Sigmoid colon (tissue), 7 donors: ENCODE results near the gene TM6SF1. TPM values are rescaled to one million over a fixed set of nuclear protein-coding genes. Genes with fewer than 3 reads are reported as not detected.
"Not testable (repeated sequence)": the region's sequence is repeated elsewhere in the genome, so short reads cannot be mapped to it uniquely, and the experiment has no call there.

ENCODE experiments used
- DNase-seq: peaks from one replicate; pipeline ENCODE4 v3.0.0-alpha.2; 2019
- H3K27ac ChIP-seq, 4 donors: fragments of 200-600 bp; sonication (generic); one replicate each; pipeline ENCODE4 v1.5.1; 2016 to 2019; ENCODE audit warnings: mild to moderate bottlenecking in 1 of 4
- H3K27me3 ChIP-seq, 3 donors: fragments of 200-600 bp; sonication (generic); one replicate each; pipeline ENCODE4 v1.5.1; 2019; ENCODE audit warnings: mild to moderate bottlenecking in 1 of 3
- H3K36me3 ChIP-seq, 4 donors: fragments of 200-600 bp; sonication (generic); one replicate each; pipeline ENCODE4 v1.5.1; 2016 to 2019
- H3K4me1 ChIP-seq, 4 donors: fragments of 200-600 bp; sonication (generic); one replicate each; pipeline ENCODE4 v1.5.1; 2017 to 2019
- H3K4me3 ChIP-seq, 4 donors: fragments of 200-600 bp; sonication (generic); one replicate each; pipeline ENCODE4 v1.5.1; 2017 to 2019; ENCODE audit warnings: mild to moderate bottlenecking in 2 of 4, moderate library complexity in 1 of 4
- H3K9me3 ChIP-seq, 4 donors: fragments of 200-600 bp in 3 of 4; sonication (generic) in 3 of 4; one replicate each; pipeline versions ENCODE4 v1.5.1 to v1.6.1; 2013 to 2019
- CTCF ChIP-seq, 4 experiments: fragments of 450-650 bp in 3 of 4; fragments of 200-600 bp in 1 of 4; IDR thresholded peaks; one replicate each; pipeline ENCODE4 v1.5.1; 2016 to 2019; ENCODE audit warnings: antibody characterized with exemption in 4 of 4, mild to moderate bottlenecking in 3 of 4, moderate library complexity in 2 of 4
- EP300 ChIP-seq, 4 donors: sonication (generic); formaldehyde crosslinking; IDR thresholded peaks; one replicate each; pipeline ENCODE4 v1.6.1; 2017; ENCODE audit warnings: antibody characterized with exemption in 4 of 4
- POLR2A ChIP-seq, 2 donors: fragments of 450-650 bp; IDR thresholded peaks; one replicate each; pipeline ENCODE4 v1.6.1; 2016; ENCODE audit warnings: antibody characterized with exemption in 2 of 2, mild to moderate bottlenecking in 2 of 2, moderate library complexity in 2 of 2
- POLR2AphosphoS5 ChIP-seq, 4 donors: sonication (generic); formaldehyde crosslinking; IDR thresholded peaks; one replicate each; pipeline ENCODE4 v1.6.1; 2017; ENCODE audit warnings: antibody characterized with exemption in 4 of 4
- WGBS, 2 donors: extraction: QIAGEN DNeasy Blood & Tissue Kit; methylation state at CpG; one replicate each; pipeline ENCODE4 v1.1.7; 2013; 5-methylcytosine and 5-hydroxymethylcytosine counted together
- intact Hi-C: fragments of 100-400 bp; cut with DNase I; formaldehyde crosslinking; loops from one replicate; pipeline ENCODE4 v1.15.1; 2023
- polyA plus RNA-seq, 3 donors: library from polyadenylated mRNA; stranded (reverse); fragments of 200-250 nt; gene quantifications; one replicate each; pipeline ENCODE4 v1.2.3, GENCODE V29; 2013
- total RNA-seq, 4 donors: library from RNA; depleted of rRNA; stranded (reverse); fragments of >200 nt; gene quantifications; one replicate each; pipeline ENCODE4 v1.1.0, GENCODE V29; 2016
- donor health status: healthy with polysubstance abuse.
- donor health status: Bipolar disorder and iron deficiency.
- donor health status: healthy.

The TM6SF1 gene
- total and polyA plus RNA-seq, 7 donors: 1.2 to 7.5 (median 2.8) TPM

DNA sequence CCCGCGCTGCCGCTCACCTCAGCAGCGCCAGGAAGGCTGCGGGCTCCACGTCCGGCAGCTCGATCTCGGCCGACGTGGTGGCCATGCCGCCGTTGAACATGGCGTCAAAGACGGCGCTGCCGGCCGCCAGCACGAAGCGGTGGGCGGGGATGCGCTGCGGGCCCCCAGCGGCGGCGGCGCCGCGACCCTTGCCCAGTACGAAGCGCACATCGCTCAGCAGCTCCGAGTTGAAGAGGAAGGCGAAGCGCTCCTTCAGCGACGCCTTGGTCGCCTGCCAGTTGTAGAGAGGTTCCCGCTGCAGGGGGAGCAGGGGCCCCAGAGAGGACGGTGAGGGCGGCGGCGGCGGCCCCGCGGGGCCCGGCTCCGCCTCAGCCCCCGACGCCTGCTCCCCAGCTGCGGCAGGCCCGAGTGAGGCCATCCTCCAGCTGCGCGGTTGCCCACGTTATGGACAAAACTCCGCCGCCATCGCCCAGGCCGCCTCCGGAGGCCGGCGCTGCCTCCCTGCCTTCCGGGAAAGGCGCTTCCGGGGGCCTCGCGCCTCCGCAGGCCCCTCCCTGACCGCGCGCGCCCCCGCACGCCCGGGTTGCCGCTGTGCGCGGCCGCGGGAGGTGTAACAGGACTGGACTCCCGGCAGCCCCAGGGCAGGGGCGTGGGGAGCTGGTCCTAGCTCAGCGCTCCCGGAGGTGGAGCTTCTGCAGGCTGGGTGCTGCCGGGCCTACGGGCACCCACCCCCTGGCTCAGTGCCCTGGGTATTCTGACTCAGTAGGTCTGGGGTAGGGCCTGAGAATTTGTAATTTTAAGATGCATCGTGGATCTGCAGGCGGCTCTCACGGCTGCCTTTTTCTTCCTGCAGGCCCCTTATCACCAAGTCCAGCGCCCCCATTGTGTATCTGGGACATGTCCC is 40.5 kb upstream of the TM6SF1 start, which contains the start of gene BTBD1:
TSS of gene BTBD1 (minus strand) at position 519 of the 904 bp plus-strand sequence. CDS start at position 418, 101 bp downstream.
- TF ChIP-seq POLR2AphosphoS5 (IDR thresholded peaks at IDR 0.05) (peak; percentile 87 to 96 (median 91)), CTCF (IDR thresholded peaks at IDR 0.05) (no peak), POLR2A (IDR thresholded peaks at IDR 0.05) (peak; percentile 27 to 72), EP300 (IDR thresholded peaks at IDR 0.05) (no peak)
- no peaks in the 10 kb centered on the region for H3K27me3 ChIP-seq
- 1% methylated on average over 90 of the region's 90 CpGs for WGBS, 2 donors
- H3K27ac ChIP-seq: peak within 1 kb of the TSS; percentile 91 to 99 (median 96)
- peak; percentile 96 for DNase-seq
- no peaks in the 10 kb centered on the region for H3K36me3 ChIP-seq
- H3K4me3 ChIP-seq: peak within 1 kb of the TSS; percentile 65 to 96 (median 80)
- no peaks in the 10 kb centered on the region for H3K9me3 ChIP-seq
- intact Hi-C loops: loop anchor here (1.0 to 2.0 kb wide), 2 partner anchors 56 to 140 kb away; partner anchors contain the start of genes C15orf40 and HDGFL3
- peaks cover 0 to 45% (median 44%) of the 10 kb centered on the region in 4 donors for H3K4me1 ChIP-seq

- no peaks in the 10 kb centered on the region for H3K9me3 ChIP-seq
- no peaks in the 10 kb centered on the region for H3K36me3 ChIP-seq
- H3K4me1 ChIP-seq: peaks cover 0 to 39% (median 37%) of the 10 kb centered on the region in 4 donors
- peak overlapping the region; percentile 3 to 96 (median 77) for H3K4me3 ChIP-seq
- no peak for DNase-seq
- no peak for TF ChIP-seq POLR2A (IDR thresholded peaks at IDR 0.05)
- TF ChIP-seq EP300 (IDR thresholded peaks at IDR 0.05): no peak
- TF ChIP-seq CTCF (IDR thresholded peaks at IDR 0.05): no peak
- TF ChIP-seq POLR2AphosphoS5 (IDR thresholded peaks at IDR 0.05): no peak
- peak overlapping the region; percentile 91 to 99 (median 96) for H3K27ac ChIP-seq
- intact Hi-C loops: loop anchor here (1.0 to 2.0 kb wide), 2 partner anchors 56 to 139 kb away; partner anchors contain the start of genes C15orf40 and HDGFL3
- 71 to 75% methylated on average over 12 of the region's 12 CpGs for WGBS, 2 donors
- no peaks in the 10 kb centered on the region for H3K27me3 ChIP-seq
Observed at GRCh38 chr15:83067638-83067962, 39.8 kb upstream of the TM6SF1 start.

GRCh38 chr15:83068054-83068453 is 39.4 kb upstream of the TM6SF1 start:
- Histone ChIP-seq H3K27ac (peak overlapping the region; percentile 91 to 99 (median 96)), H3K36me3 (no peaks in the 10 kb centered on the region), H3K27me3 (no peaks in the 10 kb centered on the region), H3K4me3 (no peak overlapping the region), H3K9me3 (peaks cover 0 to 2% (median 0%) of the 10 kb centered on the region in 4 donors), H3K4me1 (peaks cover 0 to 35% (median 33%) of the 10 kb centered on the region in 4 donors)
- 81 to 89% methylated on average over 6 of the region's 6 CpGs for WGBS, 2 donors
- intact Hi-C loops: no loop called here
- no peak for DNase-seq
- TF ChIP-seq POLR2AphosphoS5 (IDR thresholded peaks at IDR 0.05): no peak
- TF ChIP-seq EP300 (IDR thresholded peaks at IDR 0.05): no peak
- no peak for TF ChIP-seq CTCF (IDR thresholded peaks at IDR 0.05)
- no peak for TF ChIP-seq POLR2A (IDR thresholded peaks at IDR 0.05)

GRCh38 chr15:83069211-83069642 is 38.2 kb upstream of the TM6SF1 start:
- intact Hi-C loops, H3K27ac ChIP-seq, H3K9me3 ChIP-seq, DNase-seq, H3K4me3 ChIP-seq, H3K36me3 ChIP-seq, H3K27me3 ChIP-seq: not testable (repeated sequence)
- 41 to 56% methylated on average over 6 of the region's 6 CpGs for WGBS, 2 donors
- H3K4me1 ChIP-seq: peaks cover 0 to 23% (median 21%) of the 10 kb centered on the region in 4 donors

DNA sequence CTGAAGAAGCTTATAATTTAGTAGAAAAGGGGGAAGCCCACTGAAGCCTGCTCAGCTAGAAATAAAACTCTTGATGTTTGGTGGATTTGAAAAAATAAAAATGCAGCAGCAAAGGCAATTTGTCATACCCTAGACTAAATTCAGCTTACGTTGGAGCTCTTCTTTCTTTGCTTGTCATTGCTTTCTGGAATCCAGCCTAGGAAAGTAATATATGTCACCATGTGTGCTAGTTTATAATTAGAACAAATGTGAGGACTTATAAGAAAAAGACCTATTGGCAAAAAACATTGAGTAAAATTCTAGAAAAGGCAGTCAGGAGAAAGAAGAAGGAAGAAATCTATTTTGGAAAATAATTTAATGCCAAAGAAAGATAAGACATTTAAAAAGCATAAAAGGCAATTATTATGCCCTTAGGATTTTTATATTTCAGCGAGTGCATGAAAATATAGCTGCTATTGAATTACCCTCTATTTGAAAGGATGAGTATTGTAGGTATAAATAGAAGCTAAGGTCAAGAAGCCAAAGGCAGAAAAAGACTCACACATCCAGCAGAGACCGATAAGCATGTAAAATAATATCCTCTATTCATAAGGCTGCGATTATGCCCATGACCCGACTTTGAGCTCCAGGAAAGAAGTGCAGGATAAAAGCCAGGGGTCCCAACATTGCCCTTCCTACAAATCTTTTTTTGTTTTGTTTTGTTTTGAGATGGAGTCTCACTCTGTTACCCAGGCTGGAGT is 29.8 kb upstream of the TM6SF1 start:
- Histone ChIP-seq H3K4me3 (no peak overlapping the region), H3K36me3 (no peaks in the 10 kb centered on the region), H3K9me3 (peaks cover 0 to 7% (median 2%) of the 10 kb centered on the region in 4 donors), H3K27ac (no peak overlapping the region), H3K4me1 (no peaks in the 10 kb centered on the region), H3K27me3 (peaks cover 0 to 20% (median 4%) of the 10 kb centered on the region in 3 donors)
- no peak for DNase-seq
- 67 to 71% methylated on average over 5 of the region's 5 CpGs for WGBS, 2 donors
- TF ChIP-seq POLR2AphosphoS5 (IDR thresholded peaks at IDR 0.05): no peak
- no peak for TF ChIP-seq EP300 (IDR thresholded peaks at IDR 0.05)
- no peak for TF ChIP-seq CTCF (IDR thresholded peaks at IDR 0.05)
- no peak for TF ChIP-seq POLR2A (IDR thresholded peaks at IDR 0.05)
- intact Hi-C loops: no loop called here
